ENCODE measurements around the gene AMY1B. TPM values are rescaled to one million over a fixed set of nuclear protein-coding genes. Genes with fewer than 3 reads are reported as not detected.
"Not testable (repeated sequence)": the region's sequence is repeated elsewhere in the genome, so short reads cannot be mapped to it uniquely, and the experiment has no call there.

The AMY1B gene
- total and polyA plus RNA-seq, 2 of the 13 experiments (the other 11 are each of a cell fraction or from before 2014, with no cell fraction given), result not detected

DNA sequence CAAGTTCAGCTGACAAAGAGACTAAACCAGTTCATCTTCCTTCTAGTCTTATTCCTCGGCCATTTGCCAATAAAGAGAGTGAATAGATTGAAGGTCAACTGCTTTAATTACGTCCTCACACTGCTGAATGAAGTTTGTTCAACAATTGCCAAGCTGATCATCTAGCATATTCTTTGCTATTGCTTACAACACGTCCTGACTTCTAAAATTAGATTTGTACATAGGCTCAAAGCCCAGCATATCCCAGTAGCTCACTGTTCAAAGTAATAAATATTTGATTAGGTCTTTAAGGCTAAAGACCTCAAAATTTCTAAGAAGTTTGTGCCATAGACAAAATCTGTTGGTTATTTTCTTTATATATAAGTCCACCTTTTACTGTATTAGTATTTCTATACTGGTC, 19.7 kb downstream of the AMY1B start:
- H3K36me3 ChIP-seq (replicated peaks in 1 of 2; ENCODE audit: control insufficient read depth in 1 of 2, insufficient read depth in 2 of 2, low read length in 2 of 2); intact Hi-C loops (cut with micrococcal nuclease; ENCODE audit: unreplicated experiment); in situ Hi-C loops (cut with HindIII; ENCODE audit: extremely low pct_ligation_motif_present, low pct_unique_long_range_greater_than_20kb); H2AFZ ChIP-seq (ENCODE audit: low read length); FAIRE-seq; ATAC-seq; CTCF ChIA-PET (ENCODE audit: low intra/inter-chr PET ratio, low total read pairs); BruUV-seq (replicated peaks); H4K20me1 ChIP-seq (ENCODE audit: insufficient read depth, low read length); H3K9ac ChIP-seq (ENCODE audit: insufficient read depth, low read depth, low read length); H3K27me3 ChIP-seq (ENCODE audit: control insufficient read depth in 1 of 2, insufficient read depth in 2 of 2, low read length in 2 of 2); POLR2A ChIA-PET; H3K27ac ChIP-seq (ENCODE audit: extremely low read length, insufficient read depth, low read length); DNase-seq (ENCODE audit: low spot score); H3K4me1 ChIP-seq (ENCODE audit: insufficient read depth, low read length); H3K4me3 ChIP-seq (replicated peaks in 1 of 3; ENCODE audit: insufficient read depth in 1 of 3, low read depth in 2 of 3, low read length in 3 of 3); H3K9me3 ChIP-seq (ENCODE audit: low read length); H3K79me2 ChIP-seq (ENCODE audit: insufficient read depth, low read length); H3K4me2 ChIP-seq (ENCODE audit: low read depth, low read length): not testable (repeated sequence)
- WGBS (ENCODE audit: low lambda C conversion rate), result no CpG with 5 or more reads among the region's 3 CpGs

- DNase-seq (ENCODE audit: low spot score); BruUV-seq (replicated peaks); CTCF ChIA-PET (ENCODE audit: low intra/inter-chr PET ratio, low total read pairs); H2AFZ ChIP-seq (ENCODE audit: low read length); H3K36me3 ChIP-seq (replicated peaks in 1 of 2; ENCODE audit: control insufficient read depth in 1 of 2, insufficient read depth in 2 of 2, low read length in 2 of 2); H4K20me1 ChIP-seq (ENCODE audit: insufficient read depth, low read length); FAIRE-seq; H3K27ac ChIP-seq (ENCODE audit: extremely low read length, insufficient read depth, low read length); H3K4me2 ChIP-seq (ENCODE audit: low read depth, low read length); intact Hi-C loops (cut with micrococcal nuclease; ENCODE audit: unreplicated experiment); ATAC-seq; POLR2A ChIA-PET; H3K4me1 ChIP-seq (ENCODE audit: insufficient read depth, low read length); H3K4me3 ChIP-seq (replicated peaks in 1 of 3; ENCODE audit: insufficient read depth in 1 of 3, low read depth in 2 of 3, low read length in 3 of 3); in situ Hi-C loops (cut with HindIII; ENCODE audit: extremely low pct_ligation_motif_present, low pct_unique_long_range_greater_than_20kb); H3K9ac ChIP-seq (ENCODE audit: insufficient read depth, low read depth, low read length); H3K9me3 ChIP-seq (ENCODE audit: low read length); H3K27me3 ChIP-seq (ENCODE audit: control insufficient read depth in 1 of 2, insufficient read depth in 2 of 2, low read length in 2 of 2); H3K79me2 ChIP-seq (ENCODE audit: insufficient read depth, low read length): not testable (repeated sequence)
- no CpG with 5 or more reads among the region's 5 CpGs for WGBS (ENCODE audit: low lambda C conversion rate)
Observed at GRCh38 chr1:103655460-103655859, 40.5 kb downstream of the AMY1B start, which contains the start of gene AMY1A. Gene AMY1A (plus strand): TSS chr1:103655760. CDS start chr1:103656331, 571 bp downstream.

- H3K9ac ChIP-seq (ENCODE audit: insufficient read depth, low read depth, low read length); H3K4me1 ChIP-seq (ENCODE audit: insufficient read depth, low read length); ATAC-seq; H3K4me2 ChIP-seq (ENCODE audit: low read depth, low read length); FAIRE-seq; H3K27ac ChIP-seq (ENCODE audit: extremely low read length, insufficient read depth, low read length); H3K4me3 ChIP-seq (replicated peaks in 1 of 3; ENCODE audit: insufficient read depth in 1 of 3, low read depth in 2 of 3, low read length in 3 of 3); DNase-seq (ENCODE audit: low spot score); CTCF ChIA-PET (ENCODE audit: low intra/inter-chr PET ratio, low total read pairs); H2AFZ ChIP-seq (ENCODE audit: low read length); H3K27me3 ChIP-seq (ENCODE audit: control insufficient read depth in 1 of 2, insufficient read depth in 2 of 2, low read length in 2 of 2); H3K36me3 ChIP-seq (replicated peaks in 1 of 2; ENCODE audit: control insufficient read depth in 1 of 2, insufficient read depth in 2 of 2, low read length in 2 of 2); POLR2A ChIA-PET; H3K79me2 ChIP-seq (ENCODE audit: insufficient read depth, low read length); H3K9me3 ChIP-seq (ENCODE audit: low read length); BruUV-seq (replicated peaks); H4K20me1 ChIP-seq (ENCODE audit: insufficient read depth, low read length); in situ Hi-C loops (cut with HindIII; ENCODE audit: extremely low pct_ligation_motif_present, low pct_unique_long_range_greater_than_20kb); intact Hi-C loops (cut with micrococcal nuclease; ENCODE audit: unreplicated experiment): not testable (repeated sequence)
- WGBS (ENCODE audit: low lambda C conversion rate), result no CpG with 5 or more reads among the region's 6 CpGs
Observed at GRCh38 chr1:103654133-103654532, 41.9 kb downstream of the AMY1B start.

GRCh38 chr1:103650889-103651288, 45.1 kb downstream of the AMY1B start:
- ATAC-seq; H3K36me3 ChIP-seq (replicated peaks in 1 of 2; ENCODE audit: control insufficient read depth in 1 of 2, insufficient read depth in 2 of 2, low read length in 2 of 2); H2AFZ ChIP-seq (ENCODE audit: low read length); CTCF ChIA-PET (ENCODE audit: low intra/inter-chr PET ratio, low total read pairs); intact Hi-C loops (cut with micrococcal nuclease; ENCODE audit: unreplicated experiment); H3K27me3 ChIP-seq (ENCODE audit: control insufficient read depth in 1 of 2, insufficient read depth in 2 of 2, low read length in 2 of 2); DNase-seq (ENCODE audit: low spot score); H3K27ac ChIP-seq (ENCODE audit: extremely low read length, insufficient read depth, low read length); FAIRE-seq; H4K20me1 ChIP-seq (ENCODE audit: insufficient read depth, low read length); H3K79me2 ChIP-seq (ENCODE audit: insufficient read depth, low read length); POLR2A ChIA-PET; H3K4me3 ChIP-seq (replicated peaks in 1 of 3; ENCODE audit: insufficient read depth in 1 of 3, low read depth in 2 of 3, low read length in 3 of 3); in situ Hi-C loops (cut with HindIII; ENCODE audit: extremely low pct_ligation_motif_present, low pct_unique_long_range_greater_than_20kb); H3K4me1 ChIP-seq (ENCODE audit: insufficient read depth, low read length); H3K4me2 ChIP-seq (ENCODE audit: low read depth, low read length); H3K9ac ChIP-seq (ENCODE audit: insufficient read depth, low read depth, low read length); BruUV-seq (replicated peaks); H3K9me3 ChIP-seq (ENCODE audit: low read length): not testable (repeated sequence)
- WGBS (ENCODE audit: low lambda C conversion rate), result no CpG with 5 or more reads among the region's 4 CpGs
